Gastroesophageal sphincter (tissue), 3 donors: ENCODE results near the gene PCBD1.

ENCODE experiments used
- CTCF ChIP-seq, 4 experiments: fragments of 200-600 bp in 2 of 4; fragments of 450-650 bp in 2 of 4; sonication (generic) in 1 of 4; IDR thresholded peaks; one replicate each; pipeline ENCODE4 v1.5.1; 2017 to 2019; ENCODE audit warnings: antibody characterized with exemption in 4 of 4, mild to moderate bottlenecking in 2 of 4, moderate library complexity in 2 of 4
- EP300 ChIP-seq: sonication (generic); formaldehyde crosslinking; IDR thresholded peaks from one replicate; pipeline ENCODE4 v1.6.1; 2017; ENCODE audit warnings: antibody characterized with exemption, mild to moderate bottlenecking
- POLR2AphosphoS5 ChIP-seq: sonication (generic); formaldehyde crosslinking; IDR thresholded peaks from one replicate; pipeline ENCODE4 v1.6.1; 2017; ENCODE audit warnings: antibody characterized with exemption

GRCh38 chr10:70838270-70838805, 50.0 kb downstream of the PCBD1 start:
- TF ChIP-seq CTCF (IDR thresholded peaks at IDR 0.05), result no peak
- no peak for TF ChIP-seq POLR2AphosphoS5
- no peak for TF ChIP-seq EP300
